Activated CD4-positive, alpha-beta T cell treated with anti-CD3 and anti-CD28 coated beads for 36 hours (primary cell): ENCODE results near the gene NTN4. TPM values are rescaled to one million over a fixed set of nuclear protein-coding genes. Genes with fewer than 3 reads are reported as not detected.
"Not testable (repeated sequence)": the region's sequence is repeated elsewhere in the genome, so short reads cannot be mapped to it uniquely, and the experiment has no call there.

Experiments used
- ATAC-seq: fragments of 200-7000 bp; cut with Tn5 transposase; one replicate; pipeline ENCODE4 v1.10.0; 2021; ENCODE audit warnings: mild to moderate bottlenecking, moderate library complexity
- CTCF ChIA-PET: fragments of 350-600 bp; sonication (Branson Sonifier 250); formaldehyde crosslinking; loops from one replicate; lab custom pipeline; 2021; ENCODE audit warnings: antibody characterized with exemption; lab: Charles Lee
- POLR2A ChIA-PET: fragments of 350-600 bp; sonication (Branson Sonifier 250); formaldehyde crosslinking; loops from one replicate; lab custom pipeline; 2021; ENCODE audit warnings: antibody characterized with exemption, inconsistent platforms; lab: Charles Lee
- DNase-seq: peaks from one replicate; pipeline ENCODE4 v3.0.0-alpha.2; 2020
- H3K27ac Mint-ChIP-seq: one replicate; pipeline ENCODE4 v1.8.0; 2021; ENCODE audit warnings: mixed read lengths
- H3K27me3 Mint-ChIP-seq: one replicate; pipeline ENCODE4 v1.8.0; 2021; ENCODE audit warnings: mixed read lengths
- H3K36me3 Mint-ChIP-seq: one replicate; pipeline ENCODE4 v1.8.0; 2021; ENCODE audit warnings: low read depth, mixed read lengths
- H3K4me1 Mint-ChIP-seq: one replicate; pipeline ENCODE4 v1.8.0; 2021; ENCODE audit warnings: mixed read lengths
- H3K4me3 Mint-ChIP-seq: one replicate; pipeline ENCODE4 v1.8.0; 2021; ENCODE audit warnings: mild to moderate bottlenecking, moderate library complexity, mixed read lengths
- H3K9me3 Mint-ChIP-seq: one replicate; pipeline ENCODE4 v1.8.0; 2021; ENCODE audit warnings: low read depth, mixed read lengths
- intact Hi-C, 2 experiments: fragments of 100-400 bp; cut with DNase I in 1 of 2; cut with micrococcal nuclease in 1 of 2; formaldehyde crosslinking; loops; one replicate each; pipeline versions ENCODE4 v1.14.2 to v1.15.1; 2022 to 2024; cut with DNase I, micrococcal nuclease
- total RNA-seq, 2 experiments: library from RNA; stranded (reverse); gene quantifications; one replicate each; pipeline ENCODE4 v1.2.3, GENCODE V29; 2021

The NTN4 gene
- total RNA-seq, 2 experiments from 2014 or later = not detected

- H3K9me3 Mint-ChIP-seq = no peaks in the 10 kb centered on the region
- POLR2A ChIA-PET = no interaction called here
- intact Hi-C loops = no loop called here
- no peak overlapping the region for H3K27ac Mint-ChIP-seq
- H3K4me1 Mint-ChIP-seq = no peaks in the 10 kb centered on the region
- DNase-seq = no peak
- H3K36me3 Mint-ChIP-seq = no peaks in the 10 kb centered on the region
- CTCF ChIA-PET = no interaction called here
- ATAC-seq = no peak
- H3K4me3 Mint-ChIP-seq = no peak overlapping the region
- H3K27me3 Mint-ChIP-seq = peaks cover 14% of the 10 kb centered on the region
These were observed 89.3 kb downstream of the NTN4 start for GRCh38 chr12:95701275-95701674.

DNA sequence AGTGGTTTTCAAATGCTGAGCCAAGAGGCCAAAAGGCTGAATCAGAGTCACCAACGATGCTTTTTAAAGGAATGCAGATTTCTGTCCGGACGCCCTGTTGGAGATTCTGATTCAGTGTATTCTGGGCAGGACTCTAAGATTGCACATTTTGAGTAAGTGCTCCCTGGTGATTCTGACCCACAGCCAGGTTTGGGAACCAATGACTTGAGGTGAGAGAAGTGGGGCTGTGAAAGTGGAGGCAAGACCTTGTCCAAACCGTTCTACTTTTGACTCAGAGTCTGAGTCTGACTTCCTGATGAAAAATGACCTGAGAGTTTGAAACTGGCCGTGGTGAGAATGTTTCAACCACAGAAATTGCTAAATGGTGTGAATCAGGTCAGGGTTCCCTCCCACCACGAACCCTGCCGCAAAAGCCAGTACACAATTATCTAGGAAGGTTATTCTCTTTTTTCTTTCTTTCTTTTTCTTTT, 90.2 kb downstream of the NTN4 start:
- intact Hi-C loops = no loop called here
- no peak overlapping the region for H3K4me3 Mint-ChIP-seq
- POLR2A ChIA-PET = no interaction called here
- H3K27me3 Mint-ChIP-seq = peaks cover 13% of the 10 kb centered on the region
- no peak overlapping the region for H3K27ac Mint-ChIP-seq
- H3K9me3 Mint-ChIP-seq = no peaks in the 10 kb centered on the region
- CTCF ChIA-PET = no interaction called here
- ATAC-seq (peak; percentile 33), DNase-seq (peak; percentile 8)
- no peaks in the 10 kb centered on the region for H3K36me3 Mint-ChIP-seq
- H3K4me1 Mint-ChIP-seq = no peaks in the 10 kb centered on the region

DNA sequence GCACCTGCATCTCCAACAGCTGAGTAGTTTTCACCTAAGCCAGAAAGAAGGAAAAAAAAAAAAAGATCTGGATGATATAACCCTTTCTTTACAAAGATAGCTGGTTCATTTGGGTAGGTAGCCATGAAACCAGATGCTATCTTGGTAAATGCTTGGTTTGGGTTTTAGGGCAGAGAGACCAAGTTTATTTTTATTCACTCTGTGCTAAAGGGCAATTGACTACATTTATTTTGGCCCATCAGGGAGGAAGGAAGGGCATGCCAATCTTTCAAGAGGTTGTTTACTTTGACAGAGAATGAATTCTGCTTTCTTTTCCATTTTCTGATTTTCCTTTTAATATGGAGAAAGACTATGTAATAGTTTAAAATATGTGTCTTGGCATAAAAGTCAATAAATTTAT, 91.0 kb downstream of the NTN4 start:
- H3K27me3 Mint-ChIP-seq = peaks cover 11% of the 10 kb centered on the region
- DNase-seq (no peak), ATAC-seq (no peak)
- no peak overlapping the region for H3K27ac Mint-ChIP-seq
- POLR2A ChIA-PET = no interaction called here
- no peaks in the 10 kb centered on the region for H3K9me3 Mint-ChIP-seq
- CTCF ChIA-PET = no interaction called here
- no peak overlapping the region for H3K4me3 Mint-ChIP-seq
- H3K36me3 Mint-ChIP-seq = no peaks in the 10 kb centered on the region
- intact Hi-C loops = no loop called here
- no peaks in the 10 kb centered on the region for H3K4me1 Mint-ChIP-seq

- ATAC-seq (no peak), DNase-seq (no peak)
- no peaks in the 10 kb centered on the region for H3K4me1 Mint-ChIP-seq
- H3K4me3 Mint-ChIP-seq = no peak overlapping the region
- intact Hi-C loops = no loop called here
- H3K36me3 Mint-ChIP-seq = no peaks in the 10 kb centered on the region
- no peaks in the 10 kb centered on the region for H3K27me3 Mint-ChIP-seq
- CTCF ChIA-PET = interaction anchor here (0.6 to 1.0 kb wide), 2 partner anchors 11 to 159 kb away, joined by 3 read pairs; no protein-coding TSS in a partner anchor
- H3K9me3 Mint-ChIP-seq = no peaks in the 10 kb centered on the region
- H3K27ac Mint-ChIP-seq = no peak overlapping the region
- POLR2A ChIA-PET = no interaction called here
These were observed 96.4 kb downstream of the NTN4 start for GRCh38 chr12:95694136-95694535.

DNA sequence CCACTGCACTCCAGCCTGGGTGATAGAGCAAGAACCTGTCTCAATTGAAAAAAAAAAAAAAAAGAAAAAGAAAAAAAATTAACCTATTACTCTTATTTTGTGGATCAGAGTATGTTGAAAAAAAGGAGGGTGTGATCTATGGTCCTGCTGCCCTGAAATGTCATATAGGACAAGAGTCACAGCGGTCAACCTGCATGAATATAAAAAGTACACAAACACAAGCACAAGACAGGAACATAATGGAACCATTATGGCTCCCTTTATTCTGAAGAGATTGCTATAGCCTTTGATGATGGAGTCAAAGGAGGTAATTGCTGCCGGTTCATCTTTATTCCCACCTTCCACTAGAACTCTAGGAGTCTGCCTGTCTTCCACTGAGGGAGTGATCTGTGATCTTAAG, 96.9 kb downstream of the NTN4 start:
- DNase-seq (no peak), ATAC-seq (no peak)
- ChIA-PET CTCF (interaction anchor here (1.0 kb wide), 2 partner anchors 11 to 39 kb away, joined by 3 read pairs; no protein-coding TSS in a partner anchor), POLR2A (no interaction called here)
- Mint-ChIP-seq H3K27ac (no peak overlapping the region), H3K4me1 (no peaks in the 10 kb centered on the region), H3K27me3 (no peaks in the 10 kb centered on the region), H3K36me3 (no peaks in the 10 kb centered on the region), H3K9me3 (no peaks in the 10 kb centered on the region), H3K4me3 (no peak overlapping the region)
- intact Hi-C loops = no loop called here

- Mint-ChIP-seq H3K27me3 (peaks cover 5% of the 10 kb centered on the region), H3K4me1 (no peaks in the 10 kb centered on the region), H3K36me3 (no peaks in the 10 kb centered on the region), H3K27ac (no peak overlapping the region), H3K9me3 (no peaks in the 10 kb centered on the region), H3K4me3 (no peak overlapping the region)
- DNase-seq (no peak), ATAC-seq (no peak)
- CTCF ChIA-PET = interaction anchor here (0.7 kb wide), 1 partner anchor 38 kb away, joined by 4 read pairs; no protein-coding TSS in a partner anchor
- intact Hi-C loops = no loop called here
- POLR2A ChIA-PET = no interaction called here
These were observed 99.5 kb downstream of the NTN4 start for GRCh38 chr12:95690861-95691635.

GRCh38 chr12:95687937-95688336, 102.6 kb downstream of the NTN4 start:
- Mint-ChIP-seq H3K4me3 (no peak overlapping the region), H3K9me3 (no peaks in the 10 kb centered on the region), H3K36me3 (no peaks in the 10 kb centered on the region), H3K4me1 (no peaks in the 10 kb centered on the region), H3K27me3 (peaks cover 10% of the 10 kb centered on the region), H3K27ac (no peak overlapping the region)
- POLR2A ChIA-PET = no interaction called here
- CTCF ChIA-PET = no interaction called here
- ATAC-seq (no peak), DNase-seq (no peak)
- intact Hi-C loops = no loop called here

DNA sequence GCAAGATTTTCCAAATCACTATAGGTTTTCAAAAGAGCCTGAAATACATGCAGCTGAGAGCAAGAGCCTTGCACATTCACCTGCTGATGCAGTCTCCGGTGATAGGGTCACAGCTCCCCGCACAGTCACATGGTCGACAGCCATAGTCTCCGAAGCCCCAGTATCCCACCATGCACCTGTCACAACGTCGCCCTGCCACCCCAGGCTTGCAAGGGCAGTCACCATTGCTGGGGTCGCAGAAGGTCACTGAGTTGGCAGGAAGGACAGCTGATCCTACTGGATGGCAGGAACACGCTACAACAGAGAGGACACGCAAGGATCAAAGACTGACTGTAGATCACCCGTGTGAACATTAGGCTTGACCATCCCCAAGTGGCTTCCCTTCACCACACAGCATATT, 107.1 kb downstream of the NTN4 start:
- Mint-ChIP-seq H3K27ac (no peak overlapping the region), H3K27me3 (peaks cover 10% of the 10 kb centered on the region), H3K9me3 (no peaks in the 10 kb centered on the region), H3K4me1 (no peaks in the 10 kb centered on the region), H3K36me3 (no peaks in the 10 kb centered on the region), H3K4me3 (no peak overlapping the region)
- ATAC-seq (no peak), DNase-seq (no peak)
- ChIA-PET POLR2A (no interaction called here), CTCF (interaction anchor here (0.6 kb wide), 1 partner anchor 1141 kb away, joined by 3 read pairs; no protein-coding TSS in a partner anchor)
- intact Hi-C loops = no loop called here

- peaks cover 8% of the 10 kb centered on the region for H3K27me3 Mint-ChIP-seq
- DNase-seq = no peak
- no peaks in the 10 kb centered on the region for H3K9me3 Mint-ChIP-seq
- no peak overlapping the region for H3K4me3 Mint-ChIP-seq
- POLR2A ChIA-PET = interaction anchor here (0.7 kb wide), 1 partner anchor 125 kb away, joined by 3 read pairs; no protein-coding TSS in a partner anchor
- H3K4me1 Mint-ChIP-seq = no peaks in the 10 kb centered on the region
- no peaks in the 10 kb centered on the region for H3K36me3 Mint-ChIP-seq
- no peak overlapping the region for H3K27ac Mint-ChIP-seq
- CTCF ChIA-PET = no interaction called here
- no peak for ATAC-seq
- intact Hi-C loops = no loop called here
These were observed 109.3 kb downstream of the NTN4 start for GRCh38 chr12:95681210-95681765.

- H3K36me3 Mint-ChIP-seq = no peaks in the 10 kb centered on the region
- DNase-seq (no peak), ATAC-seq (no peak)
- no peak overlapping the region for H3K27ac Mint-ChIP-seq
- H3K27me3 Mint-ChIP-seq = peaks cover 1% of the 10 kb centered on the region
- intact Hi-C loops = no loop called here
- H3K4me3 Mint-ChIP-seq = no peak overlapping the region
- CTCF ChIA-PET = interaction anchor here (0.6 kb wide), 1 partner anchor 82 kb away, joined by 3 read pairs; no protein-coding TSS in a partner anchor
- no peaks in the 10 kb centered on the region for H3K9me3 Mint-ChIP-seq
- H3K4me1 Mint-ChIP-seq = no peaks in the 10 kb centered on the region
- POLR2A ChIA-PET = no interaction called here
These were observed 111.9 kb downstream of the NTN4 start for GRCh38 chr12:95678684-95679083.

DNA sequence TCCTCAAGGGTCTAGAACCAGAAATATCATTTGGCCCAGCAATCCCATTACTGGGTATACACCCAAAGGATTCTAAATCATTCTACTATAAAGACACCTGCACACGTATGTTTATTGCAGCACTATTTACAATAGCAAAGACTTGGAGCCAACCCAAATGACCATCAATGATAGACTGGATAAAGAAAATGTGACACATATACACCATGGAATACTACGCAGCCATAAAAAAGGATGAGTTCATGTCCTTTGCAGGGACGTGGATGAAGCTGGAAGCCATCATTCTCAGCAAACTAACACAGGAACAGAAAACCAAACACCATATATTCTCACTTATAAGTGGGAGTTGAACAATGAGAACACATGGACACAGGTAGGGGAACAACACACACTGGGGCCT, 112.8 kb downstream of the NTN4 start:
- CTCF ChIA-PET, H3K4me3 Mint-ChIP-seq: not testable (repeated sequence)

GRCh38 chr12:95674631-95675030, 115.9 kb downstream of the NTN4 start:
- intact Hi-C loops = no loop called here
- no peak overlapping the region for H3K27ac Mint-ChIP-seq
- H3K27me3 Mint-ChIP-seq = no peaks in the 10 kb centered on the region
- H3K9me3 Mint-ChIP-seq = no peaks in the 10 kb centered on the region
- ATAC-seq (no peak), DNase-seq (no peak)
- ChIA-PET POLR2A (no interaction called here), CTCF (no interaction called here)
- no peaks in the 10 kb centered on the region for H3K4me1 Mint-ChIP-seq
- no peak overlapping the region for H3K4me3 Mint-ChIP-seq
- no peaks in the 10 kb centered on the region for H3K36me3 Mint-ChIP-seq

More for the DNA sequence above, 112.8 kb downstream of the NTN4 start:
- H3K9me3 Mint-ChIP-seq, intact Hi-C loops, H3K27me3 Mint-ChIP-seq, ATAC-seq, POLR2A ChIA-PET, DNase-seq, H3K36me3 Mint-ChIP-seq, H3K27ac Mint-ChIP-seq, H3K4me1 Mint-ChIP-seq: not testable (repeated sequence)
